DMS114 treated with DMSO at 0.1 percent for 48 hours (cell line): ENCODE data around the gene PTCH2.
"Not testable (repeated sequence)": the region's sequence is repeated elsewhere in the genome, so short reads cannot be mapped to it uniquely, and the experiment has no call there.

Experiments
- DNase-seq: peaks from one replicate; lab custom pipeline; 2025; ENCODE audit not compliant: unreplicated experiment; lab: John Stamatoyannopoulos, UW

Gene PTCH2

DNA sequence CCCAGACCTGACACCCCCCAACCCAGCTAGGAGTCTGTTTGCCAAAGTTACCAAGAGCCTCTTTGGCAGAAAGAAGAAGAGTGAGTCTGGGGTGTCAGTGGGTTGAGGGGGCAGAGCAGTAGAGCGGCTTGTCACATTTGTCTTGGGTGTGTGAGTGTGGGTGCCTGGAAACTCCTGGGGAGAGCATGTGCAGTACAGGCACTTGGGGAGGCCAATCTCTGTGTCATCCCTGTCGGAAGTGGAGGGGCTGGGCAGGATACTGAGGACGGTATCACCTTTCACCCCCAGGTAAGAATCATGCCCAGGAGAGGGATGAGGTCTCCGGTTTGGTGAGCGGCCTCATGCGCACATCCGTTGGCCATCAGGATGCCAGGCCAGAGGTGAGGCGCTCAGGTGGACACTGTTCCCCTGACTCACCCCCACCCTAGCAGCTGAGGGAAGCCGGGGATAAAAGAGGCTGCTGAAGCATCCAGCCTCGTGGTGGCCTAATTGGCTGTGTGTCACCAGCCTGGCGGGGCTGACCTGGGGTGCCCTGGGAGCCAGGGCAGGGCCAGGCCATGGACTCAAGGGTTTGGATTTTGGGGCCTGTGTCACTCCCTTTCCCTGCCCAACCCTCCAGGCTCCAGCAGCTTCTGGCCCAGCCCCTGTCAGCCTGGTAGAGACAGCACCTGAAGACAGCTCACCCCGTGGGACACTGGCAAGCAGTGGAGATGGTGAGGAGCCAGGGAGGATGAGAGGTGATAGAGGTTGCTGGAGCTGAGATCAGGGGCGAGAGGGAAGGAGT lies 39.5 kb downstream of the PTCH2 start:
- no peak for DNase-seq

- no peak for DNase-seq
These were observed 40.1 kb downstream of the PTCH2 start for GRCh38 chr1:44803062-44803311.

- no peak for DNase-seq
These were observed 40.6 kb downstream of the PTCH2 start for GRCh38 chr1:44802306-44803061.

DNA sequence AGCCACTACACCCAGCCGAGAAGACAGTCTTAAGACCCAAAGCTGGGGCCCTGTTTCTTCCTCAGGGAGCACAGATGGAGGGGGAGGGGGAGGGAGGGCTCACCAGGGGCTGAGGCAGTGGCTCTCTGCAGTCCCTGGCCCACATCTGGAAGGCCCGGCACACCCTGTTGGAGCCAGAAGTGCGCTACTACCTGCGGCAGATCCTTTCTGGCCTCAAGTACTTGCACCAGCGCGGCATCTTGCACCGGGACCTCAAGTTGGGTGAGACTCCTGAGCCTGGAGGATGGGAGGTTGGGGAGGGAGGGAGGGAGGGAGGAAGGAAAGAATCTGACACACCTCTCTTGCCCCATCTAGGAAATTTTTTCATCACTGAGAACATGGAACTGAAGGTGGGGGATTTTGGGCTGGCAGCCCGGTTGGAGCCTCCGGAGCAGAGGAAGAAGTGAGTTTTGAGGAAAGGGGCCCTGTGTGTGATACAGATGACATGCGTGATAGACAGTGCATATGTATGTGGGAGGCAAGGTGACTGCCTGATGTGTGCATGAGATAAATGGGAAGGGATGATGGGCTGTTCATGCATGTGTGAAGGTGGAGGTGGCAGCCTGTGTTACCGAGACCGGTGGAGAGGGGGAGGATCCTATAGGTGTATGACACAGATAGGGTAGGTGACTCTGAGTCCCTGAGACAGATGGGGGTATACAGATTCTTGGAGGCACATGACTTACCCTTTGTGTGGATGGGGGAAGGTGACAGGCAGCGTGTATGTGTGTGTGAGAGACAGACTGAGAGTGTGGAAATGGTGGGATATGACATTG lies 41.4 kb downstream of the PTCH2 start:
- DNase-seq, result no peak

- DNase-seq, result peak; percentile 94
These were observed 43.1 kb downstream of the PTCH2 start, which contains the start of gene PLK3 for GRCh38 chr1:44799770-44800584. Gene PLK3, plus strand, starts transcription at chr1:44800377. Its CDS starts 87 bp downstream, at chr1:44800464.

GRCh38 chr1:44798481-44799365 lies 44.3 kb downstream of the PTCH2 start:
- no peak for DNase-seq

- not testable (repeated sequence) for DNase-seq
These were observed 45.2 kb downstream of the PTCH2 start for GRCh38 chr1:44797886-44798285.

- DNase-seq, result no peak
These were observed 50.1 kb downstream of the PTCH2 start for GRCh38 chr1:44792736-44793502.

- no peak for DNase-seq
These were observed 51.9 kb downstream of the PTCH2 start for GRCh38 chr1:44790968-44791801.

DNA sequence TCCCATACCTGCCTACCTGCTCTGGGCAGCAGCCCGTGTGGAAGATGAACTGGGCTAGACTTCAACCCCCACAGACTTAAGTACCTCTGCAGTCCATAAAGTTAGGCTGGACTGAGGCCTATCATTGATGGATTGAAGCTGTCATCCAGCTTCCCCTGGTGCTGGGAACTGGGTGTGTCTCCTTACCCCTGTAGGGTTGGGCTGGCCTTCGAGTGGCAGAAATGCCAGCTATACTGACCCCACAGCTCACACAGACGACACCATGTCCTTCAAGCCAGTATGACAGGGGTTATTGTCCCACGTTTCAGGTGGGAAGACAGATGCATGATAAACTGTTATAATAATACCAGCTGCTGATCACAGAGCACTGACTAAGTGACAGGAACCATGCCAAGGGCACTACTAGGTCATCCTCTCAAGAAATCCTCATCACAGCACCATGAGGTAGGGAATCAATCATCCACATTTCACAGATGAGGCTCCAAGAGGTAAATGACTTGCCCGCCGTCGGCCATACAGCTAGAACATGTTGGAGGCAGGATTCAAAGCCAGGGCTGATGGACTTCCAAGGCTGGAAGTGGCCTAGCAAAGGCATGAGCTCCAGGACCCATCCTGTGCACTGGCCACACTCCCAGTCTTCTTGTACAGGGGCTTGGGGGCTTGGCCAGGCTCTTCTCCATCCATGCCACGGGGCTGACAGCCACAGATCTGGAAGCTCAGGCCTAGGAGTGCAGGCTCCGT lies 54.8 kb downstream of the PTCH2 start, which contains the start of gene BEST4:
TSS of gene BEST4 (minus strand) at position 51 of the 741 bp plus-strand sequence. CDS start 465 bp downstream, outside the sequence.
- no peak for DNase-seq

DNA sequence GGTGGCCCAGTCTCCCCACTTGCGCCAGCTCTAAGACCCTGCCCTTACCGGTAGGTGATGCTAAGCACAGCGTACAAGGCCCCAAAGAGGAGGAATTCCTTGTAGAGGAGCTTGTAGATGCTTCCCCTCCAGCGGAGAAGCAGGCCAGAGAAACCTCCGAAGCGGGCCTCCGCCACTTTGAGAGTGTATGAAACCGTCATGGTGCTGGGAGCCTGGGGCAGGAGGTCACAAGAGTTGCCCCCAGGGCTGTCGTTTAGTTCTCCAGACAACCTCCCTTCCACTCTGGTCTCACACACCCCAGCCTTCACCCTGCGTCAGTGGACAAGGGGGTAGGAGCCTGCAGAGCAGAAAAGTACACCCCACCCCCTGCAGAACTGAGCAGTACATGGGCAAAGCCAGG lies 55.5 kb downstream of the PTCH2 start:
- DNase-seq, result no peak

DNA sequence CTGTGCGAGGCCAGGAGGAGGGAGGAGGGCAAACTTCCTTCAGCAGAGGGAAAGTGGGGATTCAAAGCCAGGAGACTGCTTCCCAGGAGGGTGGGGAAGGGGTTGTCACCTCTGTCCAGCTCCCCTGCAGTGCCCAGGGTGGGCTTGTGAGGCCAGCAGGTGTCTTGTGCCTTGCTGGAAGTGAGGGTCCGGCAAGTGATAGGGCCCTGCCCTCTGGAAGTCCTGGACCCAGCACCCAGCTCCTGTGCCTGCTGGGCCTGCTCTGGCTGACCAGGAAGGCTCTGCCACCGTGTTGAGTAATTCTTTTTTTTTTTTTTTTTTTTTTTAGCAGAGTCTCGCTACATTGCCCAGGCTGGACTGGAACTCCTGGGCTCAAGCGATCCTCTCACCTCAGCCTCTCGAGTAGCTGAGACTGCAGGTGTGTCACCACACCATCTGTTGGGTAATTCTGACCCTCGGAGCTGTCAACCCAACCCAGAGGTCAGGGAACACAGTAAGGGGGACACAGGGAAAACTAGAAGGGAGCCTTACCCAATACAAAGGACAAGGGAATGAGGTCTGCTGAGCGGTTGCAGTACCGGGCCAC lies 56.1 kb downstream of the PTCH2 start:
- DNase-seq, result no peak

DNA sequence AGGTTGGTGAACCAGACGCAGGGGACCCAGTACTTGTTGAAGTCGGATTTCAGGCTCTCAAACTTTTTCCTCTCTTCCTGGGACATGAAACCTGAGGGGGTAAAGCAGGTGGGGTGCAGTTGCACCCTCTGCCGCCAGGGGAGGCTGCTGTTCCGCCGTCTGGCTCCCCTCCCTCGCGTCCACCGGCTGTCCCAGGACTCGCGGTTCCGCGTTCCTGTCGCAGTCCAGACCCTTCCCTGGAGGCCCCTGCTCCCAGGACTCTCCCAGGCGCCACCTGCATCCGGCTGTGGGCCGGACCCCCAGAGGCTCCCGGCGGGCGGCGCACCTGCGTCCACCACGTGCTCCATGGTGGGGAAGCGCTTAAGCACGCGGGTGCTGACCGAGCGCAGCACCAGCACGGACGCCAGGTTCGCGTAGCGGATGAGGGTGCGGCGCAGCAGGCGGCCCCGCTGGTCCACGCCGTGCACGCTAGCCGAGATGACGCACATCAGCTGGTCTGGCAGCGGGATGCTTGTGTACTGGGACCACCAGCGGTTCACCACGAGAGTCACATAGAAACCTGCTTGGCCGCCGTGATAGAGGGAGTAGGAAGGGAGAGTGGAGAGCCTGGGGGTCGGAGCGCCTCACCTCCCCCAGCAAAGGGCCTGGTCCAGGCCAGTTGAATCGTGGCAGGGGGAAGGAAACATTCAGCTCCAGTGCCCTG lies 56.8 kb downstream of the PTCH2 start:
- no peak for DNase-seq

DNA sequence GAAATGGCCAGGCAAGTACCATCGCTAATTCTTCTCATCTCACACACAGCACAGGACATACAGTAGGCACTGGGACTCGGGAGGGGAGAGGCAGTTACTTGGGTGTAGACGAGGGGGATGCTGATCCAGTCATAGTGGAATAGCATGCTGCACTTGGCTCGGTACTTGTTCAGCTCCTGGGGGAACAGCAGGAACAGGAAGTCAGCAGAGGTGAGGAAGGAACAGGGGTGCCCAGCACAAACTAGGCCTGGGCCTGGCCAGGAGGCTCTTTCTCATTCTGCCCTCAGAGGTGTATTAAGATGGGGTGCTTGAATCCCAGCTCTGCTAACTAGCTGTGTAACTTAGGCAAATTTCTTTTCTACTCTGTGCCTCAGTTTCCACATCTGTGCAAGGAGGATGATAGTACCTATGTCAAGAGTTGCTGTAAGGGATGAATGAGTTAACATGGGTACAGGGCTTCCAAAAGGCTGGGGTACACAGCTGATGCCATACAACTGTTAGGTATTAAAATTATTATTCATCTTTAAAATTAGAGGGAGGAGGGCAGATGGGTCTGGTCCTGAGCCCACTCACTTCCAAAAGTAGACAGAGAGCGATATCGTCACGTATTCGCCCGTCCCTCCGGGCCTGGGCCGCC lies 57.4 kb downstream of the PTCH2 start:
- DNase-seq, result no peak

- DNase-seq, result no peak
These were observed 58.0 kb downstream of the PTCH2 start for GRCh38 chr1:44785029-44785380.
